H1 (cell line): Measurements from ENCODE around the gene PHF14.
"Not testable (repeated sequence)": the region's sequence is repeated elsewhere in the genome, so short reads cannot be mapped to it uniquely, and the experiment has no call there.

Experiments used
- ASH2L ChIP-seq: fragments of 200-600, 300-600 bp; sonication (generic); IDR thresholded peaks from one replicate; pipeline ENCODE4 v1.7.1; 2017; ENCODE audit warnings: low read length
- CTCF ChIP-seq, 3 experiments: IDR thresholded peaks; 1 replicate in 2 of 3; 2 replicates in 1 of 3; pipeline versions ENCODE4 v1.5.1 to v1.6.1; 2011; ENCODE audit warnings: low read length in 3 of 3, mild to moderate bottlenecking in 3 of 3, inconsistent platforms in 2 of 3, low read depth in 1 of 3, moderate library complexity in 1 of 3; ENCODE audit not compliant: insufficient read depth in 1 of 3; ENCODE audit errors: control extremely low read depth in 1 of 3
- EP300 ChIP-seq, 2 experiments: IDR thresholded peaks; 1 replicate in 1 of 2; 2 replicates in 1 of 2; pipeline ENCODE4 v1.6.1; 2011 to 2012; ENCODE audit warnings: low read depth in 2 of 2, low read length in 2 of 2, mild to moderate bottlenecking in 2 of 2, borderline replicate concordance in 1 of 2, inconsistent platforms in 1 of 2, moderate library complexity in 1 of 2
- JUND ChIP-seq: IDR thresholded peaks from 2 replicates; pipeline ENCODE4 v1.6.1; 2011; ENCODE audit warnings: mild to moderate bottlenecking, improper control_type of control experiment, low read length
- POLR2AphosphoS5 ChIP-seq: IDR thresholded peaks from 2 replicates; pipeline ENCODE4 v1.6.1; 2011; ENCODE audit warnings: low read depth, low read length
- RAD21 ChIP-seq, 2 experiments: IDR thresholded peaks in 1 of 2; conservative IDR thresholded peaks in 1 of 2; 2 replicates each; pipeline ENCODE4 v1.6.1; 2011; ENCODE audit warnings: low read depth in 2 of 2, low read length in 2 of 2, improper control_type of control experiment in 1 of 2, inconsistent platforms in 1 of 2, mild to moderate bottlenecking in 1 of 2, moderate library complexity in 1 of 2
- SIN3A ChIP-seq, 2 experiments: IDR thresholded peaks in 1 of 2; conservative IDR thresholded peaks in 1 of 2; 2 replicates each; pipeline ENCODE4 v1.6.1; 2011 to 2012; ENCODE audit warnings: low read length in 2 of 2, improper control_type of control experiment in 1 of 2, low read depth in 1 of 2, mild to moderate bottlenecking in 1 of 2
- SUZ12 ChIP-seq: fragments of 200-600 bp; sonication (generic); IDR thresholded peaks from 2 replicates; pipeline ENCODE4 v1.6.1; 2012; ENCODE audit warnings: mild to moderate bottlenecking, inconsistent platforms, low read length, moderate library complexity, mixed read lengths
- TAF1 ChIP-seq: IDR thresholded peaks from 2 replicates; pipeline ENCODE4 v1.6.1; 2011; ENCODE audit warnings: mild to moderate bottlenecking, low read depth, low read length
- TCF12 ChIP-seq: IDR thresholded peaks from 2 replicates; pipeline ENCODE4 v1.6.1; 2011; ENCODE audit warnings: low read depth, mild to moderate bottlenecking, low read length

GRCh38 chr7:10953078-10953750, 20.5 kb upstream of the PHF14 start:
- not testable (repeated sequence) for TF ChIP-seq ASH2L; RAD21 (IDR thresholded peaks at IDR 0.05 in 1 of 2, conservative IDR thresholded peaks at IDR 0.05 in 1 of 2; ENCODE audit: low read depth in 2 of 2, low read length in 2 of 2); CTCF (IDR thresholded peaks at IDR 0.05; ENCODE audit: control extremely low read depth in 1 of 3, insufficient read depth in 1 of 3, low read depth in 1 of 3, low read length in 3 of 3); TAF1; SIN3A (conservative IDR thresholded peaks at IDR 0.05 in 1 of 2, IDR thresholded peaks at IDR 0.05 in 1 of 2; ENCODE audit: low read depth in 1 of 2, low read length in 2 of 2); EP300 (IDR thresholded peaks at IDR 0.05; ENCODE audit: borderline replicate concordance in 1 of 2, low read depth in 2 of 2, low read length in 2 of 2); TCF12; JUND; POLR2AphosphoS5; SUZ12
